ENCODE data around the gene ITGAL. TPM values are rescaled to one million over a fixed set of nuclear protein-coding genes. Genes with fewer than 3 reads are reported as not detected.

The ITGAL gene
- total RNA-seq, 1 experiment from 2014 or later, result not detected

- peak within 1 kb of the TSS; percentile 70 for H3K9ac ChIP-seq (ENCODE audit: extremely low read depth, insufficient read length, low read length)
- WGBS (ENCODE audit: extremely low coverage, insufficient read length, low lambda C conversion rate), result no CpG with 5 or more reads among the region's 73 CpGs
- no peaks in the 10 kb centered on the region for H3K9me3 ChIP-seq (ENCODE audit: control insufficient read depth, low read depth, low read length)
- H2BK15ac ChIP-seq (ENCODE audit: low read depth, low read length), result no peak within 1 kb of the TSS; the same call in 1 of the 2 replicates
- peak within 1 kb of the TSS; percentile 65 for H3K27ac ChIP-seq (ENCODE audit: insufficient read length, low read depth, low read length)
- H3K4me2 ChIP-seq (ENCODE audit: insufficient read depth, insufficient read length, low read length), result peak within 1 kb of the TSS; percentile 83
- H2AK5ac ChIP-seq (ENCODE audit: insufficient read length, low read length), result no peak within 1 kb of the TSS
- H3K4ac ChIP-seq (ENCODE audit: low read depth, low read length), result no peak within 1 kb of the TSS
- H2BK120ac ChIP-seq (ENCODE audit: low read depth, low read length, poor library complexity, severe bottlenecking), result no peak within 1 kb of the TSS
- H2AFZ ChIP-seq (ENCODE audit: low read length), result no peak within 1 kb of the TSS
- H3K14ac ChIP-seq (ENCODE audit: insufficient read depth, low read length), result peak within 1 kb of the TSS; percentile 93
- no peak within 1 kb of the TSS for H4K5ac ChIP-seq (ENCODE audit: insufficient read length, low read depth, low read length)
- H3K23ac ChIP-seq (ENCODE audit: insufficient read length, low read depth, low read length), result no peak within 1 kb of the TSS
- H3K36me3 Mint-ChIP-seq (ENCODE audit: insufficient read depth in 1 of 3, low read depth in 3 of 3), result peaks cover 0 to 24% (median 17%) of the 10 kb centered on the region in 3 experiments; a peak in 5 of 7 replicates
- H2BK5ac ChIP-seq (ENCODE audit: insufficient read length, low read length), result no peak within 1 kb of the TSS
- no peaks in the 10 kb centered on the region for H3K27me3 Mint-ChIP-seq (ENCODE audit: low read depth)
- H3K79me1 ChIP-seq (ENCODE audit: insufficient read depth, low read depth, low read length, poor library complexity, severe bottlenecking), result no peaks in the 10 kb centered on the region
- H3T11ph ChIP-seq (ENCODE audit: low read length), result no peak within 1 kb of the TSS
- H3K18ac ChIP-seq (ENCODE audit: insufficient read length, low read depth, low read length), result peak within 1 kb of the TSS; percentile 94
- no peak within 1 kb of the TSS for H4K8ac ChIP-seq (replicated peaks; ENCODE audit: insufficient read length, low read depth, low read length)
- H3K9me3 Mint-ChIP-seq, result no peaks in the 10 kb centered on the region
- H3K56ac ChIP-seq (ENCODE audit: insufficient read length, low read depth, low read length), result no peak within 1 kb of the TSS
- H3K4me3 Mint-ChIP-seq, result peak within 1 kb of the TSS; percentile 74 to 89
- no peaks in the 10 kb centered on the region for H3K27me3 ChIP-seq (ENCODE audit: insufficient read depth, low read length)
- H3K23me2 ChIP-seq (ENCODE audit: insufficient read length, low read depth, low read length, poor library complexity, severe bottlenecking), result peaks cover 15% of the 10 kb centered on the region
- peaks cover 16% of the 10 kb centered on the region in 2 experiments for H3K4me1 Mint-ChIP-seq
- no peaks in the 10 kb centered on the region for H4K20me1 ChIP-seq (ENCODE audit: control insufficient read depth, insufficient read depth, insufficient read length)
- no peak within 1 kb of the TSS for H2BK20ac ChIP-seq (ENCODE audit: low read depth, low read length, poor library complexity, severe bottlenecking)
- peak; percentile 83 for DNase-seq
- H3K79me2 ChIP-seq (ENCODE audit: insufficient read depth, low read length), result no peaks in the 10 kb centered on the region
- no peak for TF ChIP-seq CTCF (conservative IDR thresholded peaks at IDR 0.05)
- H4K91ac ChIP-seq (ENCODE audit: insufficient read length, low read depth, low read length), result no peak within 1 kb of the TSS
- H3K27ac Mint-ChIP-seq, result peak within 1 kb of the TSS; percentile 66 to 92 (median 90); a peak in 5 of 7 replicates
- no peak within 1 kb of the TSS for H2BK12ac ChIP-seq (ENCODE audit: insufficient read length, low read depth, low read length)
- peaks cover 2% of the 10 kb centered on the region; the same call in 1 of the 2 replicates for H3K4me1 ChIP-seq (ENCODE audit: insufficient read depth, low read length)
These were observed 53.7 kb downstream of the ITGAL start, which contains the start of gene ZNF768 for GRCh38 chr16:30526137-30526822. TSS of gene ZNF768 (minus strand) at chr16:30526566. CDS start at chr16:30526413, 153 bp downstream.

Data from H9 (cell line).